Keratinocyte (primary cell): ENCODE measurements around the gene RUNX1. TPM values are rescaled to one million over a fixed set of nuclear protein-coding genes. Genes with fewer than 3 reads are reported as not detected.

Source experiments
- DNase-seq: peaks from one replicate; pipeline ENCODE4 v3.0.0-alpha.2; 2011; ENCODE audit warnings: low read depth, missing footprints, low spot score
- FAIRE-seq: peaks from 2 replicates; lab custom pipeline; 2011; peaks lifted over from hg19 to GRCh38; lab: Jason Lieb, UNC
- H2AFZ ChIP-seq: 2 replicates; pipeline ENCODE4 v1.6.0; 2012; ENCODE audit warnings: low read length, control low read depth, inconsistent platforms; ENCODE audit not compliant: control insufficient read depth
- H3K27ac ChIP-seq: 2 replicates; pipeline ENCODE4 v1.5.1; 2011; ENCODE audit warnings: low read length; ENCODE audit not compliant: control insufficient read depth, insufficient read depth
- H3K27me3 ChIP-seq: 3 replicates; pipeline ENCODE4 v1.6.0; 2011; ENCODE audit warnings: low read length; ENCODE audit not compliant: control insufficient read depth, insufficient read depth; ENCODE audit errors: extremely low read depth
- H3K36me3 ChIP-seq, 2 experiments: 2 replicates in 1 of 2; 3 replicates in 1 of 2; pipeline ENCODE4 v1.5.1; 2011; ENCODE audit warnings: low read length in 2 of 2, mild to moderate bottlenecking in 1 of 2; ENCODE audit not compliant: control insufficient read depth in 2 of 2, insufficient read depth in 2 of 2; ENCODE audit errors: extremely low read depth in 1 of 2
- H3K4me1 ChIP-seq: 3 replicates; pipeline ENCODE4 v1.5.1; 2011; ENCODE audit warnings: low read length; ENCODE audit not compliant: control insufficient read depth, insufficient read depth; ENCODE audit errors: extremely low read depth
- H3K4me2 ChIP-seq: 3 replicates; pipeline ENCODE4 v1.6.0; 2011; ENCODE audit warnings: low read depth, low read length; ENCODE audit not compliant: control insufficient read depth, insufficient read depth; ENCODE audit errors: extremely low read depth
- H3K4me3 ChIP-seq, 3 experiments: fragments of 200-600 bp in 1 of 3; sonication (generic) in 1 of 3; 2 replicates in 2 of 3; 3 replicates in 1 of 3; pipeline ENCODE4 v1.5.1; 2011 to 2016; ENCODE audit warnings: low read length in 3 of 3, mild to moderate bottlenecking in 3 of 3, control low read depth in 2 of 3, inconsistent platforms in 1 of 3, low read depth in 1 of 3, mixed read lengths in 1 of 3, mixed run types in 1 of 3, moderate library complexity in 1 of 3; ENCODE audit not compliant: control insufficient read depth in 2 of 3, insufficient read depth in 2 of 3; ENCODE audit errors: extremely low read depth in 1 of 3
- H3K79me2 ChIP-seq: 2 replicates; pipeline ENCODE4 v1.6.0; 2012; ENCODE audit warnings: low read length; ENCODE audit not compliant: control insufficient read depth, insufficient read depth
- H3K9ac ChIP-seq: 3 replicates; pipeline ENCODE4 v1.6.0; 2011; ENCODE audit warnings: low read length; ENCODE audit not compliant: control insufficient read depth, insufficient read depth; ENCODE audit errors: extremely low read depth
- H3K9me1 ChIP-seq: 3 replicates; pipeline ENCODE4 v1.6.0; 2011; ENCODE audit warnings: low read length; ENCODE audit not compliant: control insufficient read depth, insufficient read depth; ENCODE audit errors: extremely low read depth
- H3K9me3 ChIP-seq: 2 replicates; pipeline ENCODE4 v1.5.1; 2012; ENCODE audit warnings: low read depth, low read length; ENCODE audit not compliant: control insufficient read depth
- H4K20me1 ChIP-seq: 3 replicates; pipeline ENCODE4 v1.6.0; 2011; ENCODE audit warnings: low read length; ENCODE audit not compliant: control insufficient read depth, insufficient read depth; ENCODE audit errors: extremely low read depth
- CTCF ChIP-seq, 3 experiments: IDR thresholded peaks in 1 of 3; conservative IDR thresholded peaks in 1 of 3; optimal IDR thresholded peaks in 1 of 3; 2 replicates in 2 of 3; 3 replicates in 1 of 3; pipeline versions ENCODE3 to v1.5.1; 2011; ENCODE audit warnings: low read length in 3 of 3, mild to moderate bottlenecking in 3 of 3, moderate library complexity in 2 of 3, control low read depth in 1 of 3, inconsistent platforms in 1 of 3; ENCODE audit not compliant: insufficient read depth in 2 of 3; ENCODE audit errors: extremely low read depth in 1 of 3
- EZH2 ChIP-seq: IDR thresholded peaks from one replicate; pipeline ENCODE4 v1.6.1; 2012; ENCODE audit warnings: inconsistent platforms, mild to moderate bottlenecking, low read length, moderate library complexity
- dilution Hi-C: fragments of 300-500 bp; cut with MboI; formaldehyde crosslinking; loops from one replicate; pipeline ENCODE4 v1.7.0; 2020; ENCODE audit warnings: low sequenced_read_pairs; ENCODE audit not compliant: extremely low pct_ligation_motif_present
- polyA plus RNA-seq, 5 experiments: library from polyadenylated mRNA; depleted of rRNA in 3 of 5; stranded (reverse) in 3 of 5; stranded (forward) in 1 of 5; unstranded in 1 of 5; fragments of >200 nt; gene quantifications; 1 replicate in 1 of 5; 2 replicates in 3 of 5; 3 replicates in 1 of 5; pipeline versions ENCODE4 v1.2.1 to v1.2.3, GENCODE V29; 2011 to 2012; ENCODE audit warnings: missing spikeins in 2 of 5, low read depth in 1 of 5, low replicate concordance in 1 of 5

RUNX1 gene
- polyA plus RNA-seq, 1 donor (not counting 4 experiments of a cell fraction or from before 2014, with no cell fraction given), result 44.9 TPM

- H3K27ac ChIP-seq, result no peak overlapping the region
These were observed 110.9 kb downstream of the RUNX1 start for GRCh38 chr21:34938089-34938764.

DNA sequence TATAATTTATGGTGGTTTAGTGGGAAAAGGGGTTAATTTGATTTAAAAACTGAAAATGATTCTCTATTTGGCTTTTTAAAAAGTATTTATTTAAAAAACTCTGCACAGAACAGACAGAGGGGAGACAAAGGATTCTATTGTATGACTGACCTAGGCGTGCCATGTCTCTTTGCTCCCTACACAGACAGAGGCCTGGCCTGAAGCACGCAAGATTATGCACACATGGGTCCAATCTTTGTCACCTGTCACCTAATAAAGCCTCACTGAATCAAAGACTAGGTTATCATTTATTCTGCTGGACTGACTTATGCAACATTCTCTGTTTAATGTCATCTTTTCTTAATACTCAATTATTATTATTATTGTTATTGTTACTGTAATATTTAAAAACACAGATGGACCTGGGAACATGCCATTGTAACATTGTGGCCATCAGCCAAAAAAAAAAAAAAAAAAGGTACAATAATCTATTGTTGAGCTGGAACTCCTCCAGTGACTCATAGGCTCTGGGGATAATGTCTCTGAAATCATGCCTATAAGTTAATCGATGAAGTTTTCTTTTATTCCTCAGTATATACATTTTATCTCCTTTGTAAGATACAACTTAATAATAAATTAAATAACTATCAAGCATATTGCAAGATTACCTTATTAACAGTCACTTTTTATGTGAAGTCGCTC lies 112.1 kb downstream of the RUNX1 start:
- no peak for FAIRE-seq

More at GRCh38 chr21:34938089-34938764, 110.9 kb downstream of the RUNX1 start:
- DNase-seq (no peak), FAIRE-seq (no peak)
- H3K79me2 ChIP-seq, result no peaks in the 10 kb centered on the region
- no peak overlapping the region for H3K4me3 ChIP-seq
- peaks cover 32% of the 10 kb centered on the region for H3K4me1 ChIP-seq
- H3K9ac ChIP-seq, result no peak overlapping the region
- no peak overlapping the region for H2AFZ ChIP-seq
- no peaks in the 10 kb centered on the region for H4K20me1 ChIP-seq
- H3K27me3 ChIP-seq, result no peaks in the 10 kb centered on the region
- no peaks in the 10 kb centered on the region for H3K9me1 ChIP-seq
- H3K9me3 ChIP-seq, result no peaks in the 10 kb centered on the region
- H3K36me3 ChIP-seq, result no peaks in the 10 kb centered on the region
- H3K4me2 ChIP-seq, result no peak overlapping the region
- TF ChIP-seq EZH2 (no peak), CTCF (optimal IDR thresholded peaks at IDR 0.05 in 1 of 3, IDR thresholded peaks at IDR 0.05 in 1 of 3, conservative IDR thresholded peaks at IDR 0.05 in 1 of 3; ENCODE audit: extremely low read depth in 1 of 3, insufficient read depth in 2 of 3, low read length in 3 of 3) (no peak)
- dilution Hi-C loops, result no loop called here

More for the DNA sequence above, 112.1 kb downstream of the RUNX1 start:
- Histone ChIP-seq H4K20me1 (no peaks in the 10 kb centered on the region), H3K4me3 (no peak overlapping the region), H3K4me2 (no peak overlapping the region), H3K9ac (no peak overlapping the region), H3K79me2 (no peaks in the 10 kb centered on the region), H3K27ac (no peak overlapping the region), H3K36me3 (no peaks in the 10 kb centered on the region), H3K27me3 (no peaks in the 10 kb centered on the region), H3K4me1 (peaks cover 32% of the 10 kb centered on the region), H3K9me1 (no peaks in the 10 kb centered on the region), H3K9me3 (no peaks in the 10 kb centered on the region), H2AFZ (no peak overlapping the region)
- TF ChIP-seq CTCF (optimal IDR thresholded peaks at IDR 0.05 in 1 of 3, IDR thresholded peaks at IDR 0.05 in 1 of 3, conservative IDR thresholded peaks at IDR 0.05 in 1 of 3; ENCODE audit: extremely low read depth in 1 of 3, insufficient read depth in 2 of 3, low read length in 3 of 3) (no peak), EZH2 (no peak)
- DNase-seq, result no peak
- dilution Hi-C loops, result no loop called here
